Activated CD4-positive, alpha-beta T cell treated with anti-CD3 and anti-CD28 coated beads, Interleukin-2, amount 10 ng/mL, durations not matched to agents 24 days and 14 days (primary cell): ENCODE results near the gene PSMF1. TPM values are rescaled to one million over a fixed set of nuclear protein-coding genes. Genes with fewer than 3 reads are reported as not detected.

Experiments used
- DNase-seq: peaks from one replicate; pipeline ENCODE4 v3.0.0; 2022
- H3K27ac Mint-ChIP-seq: one replicate; pipeline ENCODE4 v1.8.0; 2022; ENCODE audit warnings: mild to moderate bottlenecking, mixed read lengths
- H3K27me3 Mint-ChIP-seq: one replicate; pipeline ENCODE4 v1.8.0; 2022; ENCODE audit warnings: mixed read lengths
- H3K36me3 Mint-ChIP-seq: one replicate; pipeline ENCODE4 v1.8.0; 2022; ENCODE audit warnings: low read depth, mild to moderate bottlenecking, mixed read lengths
- H3K4me1 Mint-ChIP-seq: one replicate; pipeline ENCODE4 v1.8.0; 2021; ENCODE audit warnings: mixed read lengths
- H3K4me3 Mint-ChIP-seq: one replicate; pipeline ENCODE4 v1.8.0; 2022; ENCODE audit warnings: mild to moderate bottlenecking, moderate library complexity, mixed read lengths
- H3K9me3 Mint-ChIP-seq: one replicate; pipeline ENCODE4 v1.8.0; 2021; ENCODE audit warnings: mixed read lengths
- intact Hi-C: fragments of 100-400 bp; cut with micrococcal nuclease; formaldehyde crosslinking; loops from one replicate; pipeline ENCODE4 v1.15.1; 2023
- total RNA-seq: library from RNA; stranded (reverse); gene quantifications from 2 replicates; pipeline ENCODE4 v1.2.3, GENCODE V29; 2022

PSMF1 gene
- total RNA-seq, 1 donor from 2014 or later = 168 TPM

GRCh38 chr20:1180949-1181348 is 62.5 kb downstream of the PSMF1 start:
- Mint-ChIP-seq H3K4me1 (peaks cover 8% of the 10 kb centered on the region), H3K9me3 (no peaks in the 10 kb centered on the region), H3K36me3 (no peaks in the 10 kb centered on the region), H3K27ac (no peak overlapping the region), H3K27me3 (peaks cover 25% of the 10 kb centered on the region), H3K4me3 (no peak overlapping the region)
- intact Hi-C loops = no loop called here
- no peak for DNase-seq

GRCh38 chr20:1182106-1182505 is 63.7 kb downstream of the PSMF1 start:
- Mint-ChIP-seq H3K27me3 (peaks cover 27% of the 10 kb centered on the region), H3K4me1 (peaks cover 10% of the 10 kb centered on the region), H3K9me3 (no peaks in the 10 kb centered on the region), H3K27ac (no peak overlapping the region), H3K36me3 (no peaks in the 10 kb centered on the region), H3K4me3 (no peak overlapping the region)
- no peak for DNase-seq
- intact Hi-C loops = no loop called here

GRCh38 chr20:1183153-1183552 is 64.8 kb downstream of the PSMF1 start:
- H3K27ac Mint-ChIP-seq = no peak overlapping the region
- no peaks in the 10 kb centered on the region for H3K9me3 Mint-ChIP-seq
- H3K36me3 Mint-ChIP-seq = no peaks in the 10 kb centered on the region
- intact Hi-C loops = no loop called here
- peaks cover 10% of the 10 kb centered on the region for H3K4me1 Mint-ChIP-seq
- peaks cover 27% of the 10 kb centered on the region for H3K27me3 Mint-ChIP-seq
- H3K4me3 Mint-ChIP-seq = peak overlapping the region; percentile 18
- DNase-seq = no peak

- no peak overlapping the region for H3K27ac Mint-ChIP-seq
- H3K4me1 Mint-ChIP-seq = peaks cover 10% of the 10 kb centered on the region
- DNase-seq = no peak
- peaks cover 31% of the 10 kb centered on the region for H3K27me3 Mint-ChIP-seq
- intact Hi-C loops = loop anchor here (2.0 kb wide), 1 partner anchor 65 kb away; the partner anchor contains the start of gene PSMF1
- H3K9me3 Mint-ChIP-seq = no peaks in the 10 kb centered on the region
- peak overlapping the region; percentile 77 for H3K4me3 Mint-ChIP-seq
- no peaks in the 10 kb centered on the region for H3K36me3 Mint-ChIP-seq
These were observed 65.8 kb downstream of the PSMF1 start for GRCh38 chr20:1184260-1184637.

- Mint-ChIP-seq H3K4me3 (peak within 1 kb of the TSS; percentile 78), H3K27ac (no peak within 1 kb of the TSS), H3K36me3 (no peaks in the 10 kb centered on the region), H3K27me3 (peaks cover 36% of the 10 kb centered on the region), H3K9me3 (no peaks in the 10 kb centered on the region), H3K4me1 (peaks cover 10% of the 10 kb centered on the region)
- DNase-seq = peak; percentile 61
- intact Hi-C loops = loop anchor here (2.0 to 5.0 kb wide), 2 partner anchors 66 to 367 kb away; partner anchors contain the start of gene PSMF1
These were observed 66.4 kb downstream of the PSMF1 start, which contains the start of gene TMEM74B for GRCh38 chr20:1184638-1185315. TSS of gene TMEM74B (minus strand) at chr20:1184981. CDS start at chr20:1183801, 1,180 bp downstream.

- no peaks in the 10 kb centered on the region for H3K36me3 Mint-ChIP-seq
- peak; percentile 60 for DNase-seq
- H3K4me3 Mint-ChIP-seq = peak overlapping the region; percentile 78
- no peak overlapping the region for H3K27ac Mint-ChIP-seq
- H3K4me1 Mint-ChIP-seq = peaks cover 10% of the 10 kb centered on the region
- intact Hi-C loops = loop anchor here (2.0 to 5.0 kb wide), 2 partner anchors 67 to 368 kb away; partner anchors contain the start of gene PSMF1
- H3K27me3 Mint-ChIP-seq = peaks cover 42% of the 10 kb centered on the region
- H3K9me3 Mint-ChIP-seq = no peaks in the 10 kb centered on the region
These were observed 66.9 kb downstream of the PSMF1 start for GRCh38 chr20:1185316-1185741.

GRCh38 chr20:1185790-1186334 is 67.5 kb downstream of the PSMF1 start:
- Mint-ChIP-seq H3K36me3 (no peaks in the 10 kb centered on the region), H3K4me3 (peak overlapping the region; percentile 78), H3K9me3 (no peaks in the 10 kb centered on the region), H3K27me3 (peaks cover 47% of the 10 kb centered on the region), H3K27ac (no peak overlapping the region), H3K4me1 (peaks cover 10% of the 10 kb centered on the region)
- intact Hi-C loops = loop anchor here (2.0 to 5.0 kb wide), 2 partner anchors 67 to 369 kb away; partner anchors contain the start of gene PSMF1
- peak; percentile 87 for DNase-seq

GRCh38 chr20:1186367-1186991 is 68.1 kb downstream of the PSMF1 start:
- DNase-seq = no peak
- intact Hi-C loops = loop anchor here (5.0 kb wide), 1 partner anchor 369 kb away; no protein-coding TSS in a partner anchor
- Mint-ChIP-seq H3K9me3 (no peaks in the 10 kb centered on the region), H3K4me3 (peak overlapping the region; percentile 78), H3K36me3 (no peaks in the 10 kb centered on the region), H3K27me3 (peaks cover 48% of the 10 kb centered on the region), H3K27ac (no peak overlapping the region), H3K4me1 (peaks cover 10% of the 10 kb centered on the region)

GRCh38 chr20:1187605-1188171 is 69.3 kb downstream of the PSMF1 start:
- no peak for DNase-seq
- Mint-ChIP-seq H3K27ac (no peak overlapping the region), H3K9me3 (no peaks in the 10 kb centered on the region), H3K4me1 (peaks cover 10% of the 10 kb centered on the region), H3K4me3 (no peak overlapping the region), H3K27me3 (peaks cover 44% of the 10 kb centered on the region), H3K36me3 (no peaks in the 10 kb centered on the region)
- intact Hi-C loops = loop anchor here (2.0 to 5.0 kb wide), 2 partner anchors 25 to 370 kb away; no protein-coding TSS in a partner anchor

- Mint-ChIP-seq H3K36me3 (no peaks in the 10 kb centered on the region), H3K27ac (no peak overlapping the region), H3K4me1 (peaks cover 10% of the 10 kb centered on the region), H3K4me3 (no peak overlapping the region), H3K9me3 (no peaks in the 10 kb centered on the region), H3K27me3 (peaks cover 38% of the 10 kb centered on the region)
- no peak for DNase-seq
- intact Hi-C loops = loop anchor here (2.0 to 5.0 kb wide), 2 partner anchors 24 to 371 kb away; no protein-coding TSS in a partner anchor
These were observed 69.9 kb downstream of the PSMF1 start for GRCh38 chr20:1188347-1188746.

- intact Hi-C loops = loop anchor here (2.0 to 5.0 kb wide), 2 partner anchors 23 to 373 kb away; no protein-coding TSS in a partner anchor
- no peaks in the 10 kb centered on the region for H3K36me3 Mint-ChIP-seq
These were observed 71.4 kb downstream of the PSMF1 start for GRCh38 chr20:1189827-1190226.

GRCh38 chr20:1190847-1191246 is 72.4 kb downstream of the PSMF1 start:
- no peaks in the 10 kb centered on the region for H3K36me3 Mint-ChIP-seq
- intact Hi-C loops = no loop called here
- no peak overlapping the region for H3K27ac Mint-ChIP-seq
- DNase-seq = no peak
- H3K4me1 Mint-ChIP-seq = peaks cover 3% of the 10 kb centered on the region
- H3K27me3 Mint-ChIP-seq = peaks cover 23% of the 10 kb centered on the region
- no peak overlapping the region for H3K4me3 Mint-ChIP-seq
- no peaks in the 10 kb centered on the region for H3K9me3 Mint-ChIP-seq

More at GRCh38 chr20:1189827-1190226, 71.4 kb downstream of the PSMF1 start:
- Mint-ChIP-seq H3K4me3 (no peak overlapping the region), H3K4me1 (peaks cover 4% of the 10 kb centered on the region), H3K27ac (no peak overlapping the region), H3K27me3 (peaks cover 24% of the 10 kb centered on the region), H3K9me3 (no peaks in the 10 kb centered on the region)
- no peak for DNase-seq

- no peak overlapping the region for H3K27ac Mint-ChIP-seq
- no peak overlapping the region for H3K4me3 Mint-ChIP-seq
- H3K36me3 Mint-ChIP-seq = no peaks in the 10 kb centered on the region
- no peaks in the 10 kb centered on the region for H3K9me3 Mint-ChIP-seq
- intact Hi-C loops = no loop called here
- H3K4me1 Mint-ChIP-seq = no peaks in the 10 kb centered on the region
- H3K27me3 Mint-ChIP-seq = peaks cover 21% of the 10 kb centered on the region
- DNase-seq = no peak
These were observed 72.9 kb downstream of the PSMF1 start for GRCh38 chr20:1191299-1191698.
